ENCODE measurements around the gene ZNF775.

The ZNF775 gene

DNA sequence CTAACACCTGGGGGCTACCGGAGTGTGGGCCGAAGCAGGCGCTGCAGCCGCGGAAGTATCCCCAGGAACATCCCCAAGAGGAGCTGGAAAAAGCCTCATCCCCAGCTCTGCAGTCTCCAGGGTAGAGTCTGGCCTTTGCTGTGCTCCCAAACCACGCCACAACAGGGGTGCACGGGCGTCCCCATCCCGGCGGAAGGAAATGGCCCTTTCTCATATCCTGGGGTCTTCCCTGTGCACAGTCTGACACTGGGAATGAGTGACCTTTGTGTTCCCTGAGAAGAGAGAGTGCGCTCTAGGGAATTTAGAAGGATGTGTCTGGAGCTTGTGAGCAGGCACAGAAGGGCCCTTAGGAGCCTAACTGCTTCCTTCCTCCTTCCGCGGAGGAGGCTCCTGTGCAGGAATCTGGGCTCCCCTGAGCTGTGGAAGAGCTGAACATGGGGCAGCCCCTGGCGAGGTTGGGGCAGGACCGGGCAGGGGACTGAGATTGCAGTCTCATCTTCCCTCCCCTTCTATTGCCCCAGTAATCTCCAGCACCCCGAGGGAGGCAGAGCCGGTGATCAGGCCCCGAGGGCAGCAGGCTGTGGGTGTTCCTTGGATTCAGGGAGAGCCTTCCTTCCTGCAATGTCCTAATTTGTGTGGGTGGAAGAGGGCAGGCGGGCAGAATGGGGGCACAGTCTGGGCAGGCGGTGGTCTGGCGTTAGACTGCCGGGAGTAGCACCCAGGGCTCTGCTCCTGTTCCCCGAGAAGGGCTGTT lies 9.2 kb upstream of the ZNF775 start:
- DNase-seq, result no peak

GRCh38 chr7:150370612-150371071 lies 8.5 kb upstream of the ZNF775 start:
- DNase-seq, result no peak

DNA sequence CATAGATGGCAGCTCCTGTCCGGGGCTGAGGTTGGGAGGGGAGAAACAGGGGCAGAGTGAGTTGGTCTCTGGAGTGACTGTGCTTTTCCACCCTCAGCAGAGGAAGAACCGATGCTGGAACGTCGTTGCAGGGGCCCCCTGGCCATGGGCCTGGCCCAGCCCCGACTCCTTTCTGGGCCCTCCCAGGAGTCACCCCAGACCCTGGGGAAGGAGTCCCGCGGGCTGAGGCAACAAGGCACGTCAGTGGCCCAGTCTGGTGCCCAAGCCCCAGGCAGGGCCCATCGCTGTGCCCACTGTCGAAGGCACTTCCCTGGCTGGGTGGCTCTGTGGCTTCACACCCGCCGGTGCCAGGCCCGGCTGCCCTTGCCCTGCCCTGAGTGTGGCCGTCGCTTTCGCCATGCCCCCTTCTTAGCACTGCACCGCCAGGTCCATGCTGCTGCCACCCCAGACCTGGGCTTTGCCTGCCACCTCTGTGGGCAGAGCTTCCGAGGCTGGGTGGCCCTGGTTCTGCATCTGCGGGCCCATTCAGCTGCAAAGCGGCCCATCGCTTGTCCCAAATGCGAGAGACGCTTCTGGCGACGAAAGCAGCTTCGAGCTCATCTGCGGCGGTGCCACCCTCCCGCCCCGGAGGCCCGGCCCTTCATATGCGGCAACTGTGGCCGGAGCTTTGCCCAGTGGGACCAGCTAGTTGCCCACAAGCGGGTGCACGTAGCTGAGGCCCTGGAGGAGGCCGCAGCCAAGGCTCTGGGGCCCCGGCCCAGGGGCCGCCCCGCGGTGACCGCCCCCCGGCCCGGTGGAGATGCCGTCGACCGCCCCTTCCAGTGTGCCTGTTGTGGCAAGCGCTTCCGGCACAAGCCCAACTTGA lies 7.8 kb upstream of the ZNF775 start:
- no peak for DNase-seq

- no peak for DNase-seq
These were observed 7.2 kb upstream of the ZNF775 start for GRCh38 chr7:150371996-150372270.

GRCh38 chr7:150372271-150373048 lies 6.7 kb upstream of the ZNF775 start:
- DNase-seq, result no peak

DNA sequence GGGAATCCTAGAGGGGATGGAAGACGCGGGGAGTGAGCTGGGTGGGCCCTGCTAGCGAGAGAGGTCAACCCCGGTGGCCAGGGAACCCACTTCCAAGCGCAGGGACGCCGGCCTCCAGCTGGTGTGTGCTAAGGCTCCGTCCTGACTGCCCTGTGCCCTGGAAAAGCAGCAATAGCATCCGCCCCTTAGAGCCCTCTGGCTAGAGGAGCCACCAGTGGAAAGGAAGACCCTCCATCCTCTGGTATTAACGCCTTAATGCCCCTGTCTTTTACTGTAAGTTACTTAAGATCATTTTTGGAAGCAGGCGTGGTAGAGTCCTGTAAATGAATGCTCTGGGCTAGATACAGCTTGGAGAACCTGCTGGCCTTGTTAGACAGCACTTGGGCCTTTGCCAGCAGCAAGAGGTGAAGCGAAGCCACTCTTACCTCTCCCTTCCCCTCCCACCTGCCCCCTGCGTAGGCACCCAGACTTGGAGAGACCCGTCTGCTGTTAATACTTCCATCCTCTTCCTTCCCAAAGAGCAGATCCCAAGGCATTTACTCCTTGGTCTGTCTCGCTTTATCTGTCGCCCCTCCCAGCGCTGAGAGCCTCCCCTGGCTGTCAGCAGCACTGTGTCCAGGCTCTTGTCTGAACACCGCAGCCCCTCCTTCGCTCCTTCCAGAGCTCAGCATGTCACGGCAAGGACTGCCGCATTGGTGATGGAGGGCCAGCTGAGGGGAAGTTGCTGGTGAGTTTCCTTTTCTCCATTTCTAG lies 5.9 kb upstream of the ZNF775 start:
- DNase-seq, result no peak

- DNase-seq, result no peak
These were observed 5.1 kb upstream of the ZNF775 start for GRCh38 chr7:150374026-150374425.

GRCh38 chr7:150374472-150374871 lies 4.7 kb upstream of the ZNF775 start:
- no peak for DNase-seq

- DNase-seq, result no peak
These were observed 3.2 kb upstream of the ZNF775 start for GRCh38 chr7:150375662-150376521.

GRCh38 chr7:150376560-150376959 lies 2.6 kb upstream of the ZNF775 start:
- no peak for DNase-seq

DNA sequence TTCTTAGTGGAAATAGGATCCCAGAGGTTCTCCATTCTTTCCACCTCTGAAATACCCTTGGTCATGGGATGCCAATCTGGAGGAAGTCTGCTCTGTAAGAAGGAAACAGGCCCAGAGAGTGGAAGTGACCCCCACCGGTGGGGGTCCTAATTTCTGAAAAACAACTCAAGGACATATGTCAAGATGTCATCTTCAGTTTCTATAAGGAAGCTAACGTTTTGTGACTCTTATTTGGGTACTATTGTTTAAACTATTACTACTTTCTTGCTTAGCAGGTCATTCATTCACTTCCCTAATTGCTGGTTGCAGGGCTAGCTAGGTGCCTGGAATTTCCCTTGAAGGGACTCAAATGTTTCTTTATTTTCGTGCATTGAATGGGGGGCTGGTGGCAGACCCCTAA lies 1.9 kb upstream of the ZNF775 start:
- DNase-seq, result no peak

DNA sequence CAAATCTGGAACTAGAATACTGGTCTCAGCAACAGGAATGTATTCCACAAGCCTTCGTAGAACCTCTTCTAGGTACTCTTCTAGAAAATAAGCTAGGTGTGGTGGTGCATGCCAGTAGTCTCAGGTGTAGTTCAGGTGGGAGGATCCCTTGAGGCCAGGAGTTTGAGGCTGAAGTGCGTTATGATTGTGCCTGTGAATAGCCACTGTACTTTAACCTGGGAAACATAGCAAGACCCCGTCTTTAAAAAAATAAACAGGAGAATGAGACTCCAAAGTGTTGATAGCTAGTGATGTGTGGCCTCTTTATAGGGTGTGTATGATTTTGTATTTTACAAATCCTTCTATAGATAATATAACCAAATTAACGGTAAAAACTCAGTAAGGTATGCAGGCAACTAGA lies 1.5 kb upstream of the ZNF775 start:
- no peak for DNase-seq

- DNase-seq, result no peak
These were observed 846 bp upstream of the ZNF775 start for GRCh38 chr7:150378115-150378852.

GRCh38 chr7:150379441-150380379 lies 580 bp downstream of the ZNF775 start:
- DNase-seq, result no peak

DNA sequence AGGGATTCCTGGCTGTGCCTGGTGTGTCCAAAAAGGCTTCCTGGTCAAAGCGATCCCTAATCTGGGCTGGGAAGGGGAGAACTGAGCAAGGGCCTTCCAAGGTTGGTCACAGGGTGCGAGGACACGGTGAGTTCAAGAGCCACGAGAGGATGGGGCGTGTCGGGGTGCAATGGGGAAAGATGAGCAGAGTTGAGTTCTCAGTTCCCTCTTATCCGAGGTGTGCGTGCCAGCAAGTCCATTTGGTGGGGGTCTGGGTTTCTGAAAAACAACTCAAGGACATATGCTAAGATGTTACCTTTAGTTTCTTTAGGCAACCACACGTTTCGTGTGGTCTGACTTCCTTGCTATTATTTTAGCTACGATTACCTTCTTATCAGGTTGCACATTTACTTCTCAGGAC lies 1.3 kb downstream of the ZNF775 start:
- DNase-seq, result no peak

DNA sequence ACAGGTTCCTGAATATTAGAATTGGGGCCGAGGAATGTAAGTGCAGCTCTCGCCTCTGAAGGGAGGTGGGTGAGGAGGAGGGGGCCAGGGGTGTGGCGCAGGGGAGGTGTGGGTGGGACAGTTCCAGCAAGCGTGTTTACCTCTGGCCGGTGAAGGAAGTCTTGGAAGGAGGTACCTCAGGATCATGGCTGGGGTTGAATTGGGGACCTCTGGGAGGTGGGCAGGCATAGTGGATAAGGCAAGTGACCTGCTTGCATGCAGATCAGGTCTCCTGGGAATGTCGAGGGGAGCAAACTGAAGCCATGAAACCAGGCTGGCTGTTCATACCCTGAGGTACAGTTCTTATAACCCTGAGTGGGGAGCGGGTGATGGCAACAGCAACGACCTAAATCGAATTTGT lies 2.0 kb downstream of the ZNF775 start:
- no peak for DNase-seq

DNA sequence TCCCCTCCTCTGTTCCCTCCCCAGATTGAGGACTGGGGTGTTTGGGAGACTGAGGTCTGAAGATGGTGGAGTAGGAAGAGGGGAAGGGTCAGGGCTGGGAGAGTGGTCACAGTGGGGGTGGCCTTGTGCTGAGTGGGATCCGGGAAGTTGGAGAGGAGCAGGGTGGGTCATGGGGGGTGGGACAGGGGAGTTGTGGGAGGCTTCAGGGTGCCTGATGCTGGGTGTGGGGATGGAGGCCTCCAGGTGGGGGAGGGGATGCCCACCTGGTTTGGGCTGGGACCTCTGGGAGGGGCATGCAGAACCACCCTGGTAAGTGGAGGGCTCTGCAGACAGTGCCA lies 2.6 kb downstream of the ZNF775 start:
- DNase-seq, result no peak

GRCh38 chr7:150382123-150382843 lies 3.2 kb downstream of the ZNF775 start:
- DNase-seq, result no peak

DNA sequence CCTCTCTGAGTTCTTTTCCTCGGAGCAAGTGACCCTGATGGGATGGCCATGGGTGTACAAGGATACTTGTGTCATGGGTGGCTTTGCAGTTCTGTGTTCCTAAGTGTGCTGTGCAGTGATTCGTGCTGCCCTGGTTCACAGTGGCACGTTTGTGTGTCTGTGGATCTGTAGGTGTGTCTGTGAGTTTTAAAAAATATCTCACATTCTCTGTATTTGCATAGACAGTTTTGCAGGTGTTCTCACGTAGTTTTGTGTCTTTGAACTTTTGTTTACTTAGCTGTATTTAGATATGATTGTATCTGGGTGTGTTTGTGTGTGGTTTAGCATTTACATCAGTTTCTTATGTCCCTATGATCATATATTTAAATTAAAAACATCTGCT lies 3.7 kb downstream of the ZNF775 start:
- DNase-seq, result no peak

All from NCI-H1436 treated with DMSO at 0.1 percent for 48 hours (cell line).